GM21619 (cell line): Measurements from ENCODE around the gene ATP5MK.
"Not testable (repeated sequence)": the region's sequence is repeated elsewhere in the genome, so short reads cannot be mapped to it uniquely, and the experiment has no call there.

Source experiments
- ATAC-seq: cut with Tn5 transposase; IDR thresholded peaks from one replicate; pipeline ENCODE4 v1.9.1; 2021; ENCODE audit not compliant: unreplicated experiment

Gene ATP5MK, protein sequence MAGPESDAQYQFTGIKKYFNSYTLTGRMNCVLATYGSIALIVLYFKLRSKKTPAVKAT

DNA sequence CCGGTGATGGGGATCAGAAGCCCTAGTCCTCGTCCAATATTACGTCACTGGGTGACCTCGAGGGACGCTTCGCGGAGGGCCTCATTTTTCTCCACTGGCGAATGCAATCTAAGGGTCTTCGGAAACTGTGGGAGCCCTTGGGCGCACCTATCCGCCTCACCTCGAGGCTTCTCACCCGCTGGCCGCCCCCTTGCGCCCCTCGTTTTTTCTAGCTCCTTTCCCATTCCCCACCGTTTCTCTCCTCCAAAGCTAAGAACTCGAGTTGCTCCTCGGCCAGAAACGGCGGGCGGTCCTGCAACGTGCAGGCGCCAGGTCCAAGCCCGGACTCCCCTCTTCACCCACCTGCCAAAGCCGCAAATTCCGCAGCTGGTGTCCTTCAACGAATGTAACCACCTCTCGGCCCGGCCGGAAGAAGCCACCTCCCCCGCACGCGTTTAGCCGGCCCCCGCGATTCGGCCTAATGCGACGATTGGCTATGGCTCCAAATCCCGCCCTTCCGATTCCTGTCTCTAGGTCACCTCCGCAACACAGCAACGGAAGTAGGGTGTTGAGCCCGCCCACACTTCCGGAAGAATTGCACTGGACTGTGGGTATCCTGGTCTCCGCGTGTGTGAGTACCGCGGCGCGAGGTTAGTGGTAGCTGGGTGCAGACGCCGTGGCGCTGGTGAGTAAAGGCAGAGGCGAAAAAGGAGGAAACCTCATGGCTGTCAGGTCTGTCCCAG, at the start of gene ATP5MK, which contains the start of gene PDCD11:
Gene ATP5MK (minus strand): TSS at position 409 of the 722 bp plus-strand sequence. CDS start 4,018 bp downstream, outside the sequence.
Gene PDCD11 (plus strand): TSS at position 560 of the 722 bp plus-strand sequence. CDS start 1,801 bp downstream, outside the sequence.
- ATAC-seq = peak; percentile 99

DNA sequence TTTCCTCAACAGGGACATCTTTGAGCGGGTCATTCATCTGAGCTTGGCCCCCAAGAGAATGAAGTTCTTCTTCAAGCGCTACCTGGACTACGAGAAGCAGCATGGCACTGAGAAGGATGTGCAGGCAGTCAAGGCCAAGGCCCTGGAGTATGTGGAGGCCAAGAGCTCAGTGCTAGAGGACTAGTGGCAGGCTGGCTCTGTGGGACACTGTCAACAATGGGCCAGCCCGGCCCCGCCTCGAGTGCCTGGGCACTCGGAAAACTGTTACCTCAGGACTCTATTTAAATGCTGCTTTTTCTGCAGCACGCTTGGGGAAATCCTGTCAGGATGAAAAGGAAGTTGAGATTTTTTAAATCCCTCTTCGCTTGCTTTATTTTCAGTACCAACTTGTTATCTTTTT, 49.1 kb upstream of the ATP5MK start:
- ATAC-seq = no peak

DNA sequence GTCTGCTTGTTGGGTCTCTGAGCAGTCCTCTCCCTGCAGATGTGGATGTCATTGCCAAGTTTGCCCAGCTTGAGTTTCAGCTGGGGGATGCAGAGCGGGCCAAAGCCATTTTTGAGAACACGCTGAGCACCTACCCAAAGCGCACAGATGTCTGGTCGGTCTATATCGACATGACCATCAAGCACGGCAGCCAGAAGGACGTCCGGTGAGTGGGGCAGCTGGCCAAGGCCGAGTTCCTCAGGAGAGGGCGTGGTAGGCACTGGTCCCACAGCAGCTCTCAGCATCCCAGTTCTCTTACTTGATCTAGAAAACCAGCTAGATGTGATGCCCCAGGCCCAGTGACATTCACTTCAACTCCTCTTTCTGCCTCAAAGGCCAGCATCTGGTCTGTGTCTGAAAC, 48.2 kb upstream of the ATP5MK start:
- no peak for ATAC-seq

DNA sequence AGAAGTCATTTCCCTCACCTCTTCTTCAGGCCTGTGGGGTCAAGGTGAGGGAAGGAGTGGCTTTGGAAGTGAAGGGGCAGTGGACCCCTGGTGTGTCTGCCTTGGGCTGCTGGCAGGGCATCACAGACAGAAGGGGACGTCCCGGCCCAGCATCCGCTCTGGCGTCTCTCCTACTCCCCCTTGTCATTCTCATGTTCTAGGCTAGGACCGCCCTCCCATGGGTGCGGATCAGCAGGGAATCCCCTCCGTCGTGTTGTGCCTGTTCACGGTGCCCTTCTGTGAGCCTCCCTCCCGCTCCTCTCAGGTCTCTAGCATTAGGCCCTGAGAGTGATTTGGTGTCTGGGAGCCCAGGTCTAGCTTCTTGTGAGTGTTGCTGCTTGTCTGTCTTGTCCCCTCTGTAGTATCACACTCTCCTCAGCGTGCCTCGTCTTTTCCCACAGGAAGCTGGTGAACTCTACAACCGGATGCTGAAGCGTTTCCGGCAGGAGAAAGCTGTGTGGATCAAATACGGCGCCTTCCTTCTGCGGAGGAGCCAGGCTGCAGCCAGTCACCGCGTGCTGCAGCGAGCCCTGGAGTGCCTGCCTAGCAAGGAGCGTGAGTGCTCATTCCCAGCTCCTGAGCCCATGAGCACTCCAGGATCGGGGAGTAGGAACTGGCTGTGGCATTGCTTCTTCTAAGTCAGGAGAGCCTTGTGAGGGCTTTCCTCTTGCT, 47.4 kb upstream of the ATP5MK start:
- no peak for ATAC-seq

DNA sequence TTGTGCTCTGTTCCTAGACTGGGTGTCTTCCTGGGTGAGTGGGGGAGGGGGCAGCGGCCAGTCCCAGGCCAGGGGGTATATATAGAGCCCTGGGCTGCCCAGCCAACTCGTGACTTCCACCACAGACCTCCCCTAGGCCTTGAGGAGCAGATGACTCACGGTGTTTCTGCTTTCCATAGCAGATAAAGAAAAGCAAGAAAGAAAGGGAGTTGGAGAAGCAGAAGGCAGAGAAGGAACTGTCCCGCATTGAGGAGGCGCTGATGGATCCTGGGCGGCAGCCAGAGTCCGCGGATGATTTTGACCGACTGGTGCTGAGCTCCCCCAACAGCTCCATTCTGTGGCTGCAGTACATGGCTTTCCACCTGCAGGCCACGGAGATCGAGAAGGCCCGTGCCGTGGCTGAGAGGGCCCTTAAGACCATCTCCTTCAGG, 45.8 kb upstream of the ATP5MK start:
- no peak for ATAC-seq

DNA sequence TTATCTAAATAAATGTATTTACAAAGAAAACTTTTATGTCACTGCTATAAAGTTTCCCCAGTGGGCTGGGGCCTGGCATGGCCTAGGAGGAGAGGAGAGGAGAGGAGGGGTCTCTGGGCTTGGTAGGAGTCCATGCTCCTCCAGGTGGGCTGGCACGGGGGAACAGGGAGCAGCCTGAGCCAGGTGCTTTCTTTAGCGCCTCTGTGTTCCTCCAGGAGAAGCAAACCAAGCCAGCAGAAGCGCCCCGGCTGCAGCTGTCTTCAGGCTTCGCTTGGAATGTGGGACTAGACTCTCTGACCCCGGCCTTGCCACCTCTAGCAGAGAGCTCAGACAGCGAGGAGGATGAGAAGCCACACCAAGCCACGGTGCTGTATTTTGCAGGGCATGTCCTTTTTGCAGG, 45.3 kb upstream of the ATP5MK start:
- ATAC-seq = no peak

DNA sequence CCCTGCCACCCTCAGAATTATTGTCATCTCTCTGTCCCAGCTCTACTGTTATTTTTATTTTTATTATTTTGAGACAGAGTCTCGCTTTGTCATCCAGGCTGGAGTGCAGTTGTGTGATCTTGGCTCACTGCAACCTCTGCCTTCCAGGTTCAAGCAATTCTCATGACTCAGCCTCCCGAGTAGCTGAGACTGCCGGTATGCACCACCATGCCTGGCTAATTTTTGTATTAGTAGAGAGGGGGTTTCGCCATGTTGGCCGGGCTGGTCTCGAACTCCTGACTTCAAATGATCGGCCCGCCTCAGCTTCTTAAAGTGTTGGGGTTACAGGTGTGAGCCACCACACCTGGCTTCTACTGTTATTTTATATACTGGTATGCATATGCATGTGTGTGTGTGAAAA, 44.9 kb upstream of the ATP5MK start:
- ATAC-seq = no peak

DNA sequence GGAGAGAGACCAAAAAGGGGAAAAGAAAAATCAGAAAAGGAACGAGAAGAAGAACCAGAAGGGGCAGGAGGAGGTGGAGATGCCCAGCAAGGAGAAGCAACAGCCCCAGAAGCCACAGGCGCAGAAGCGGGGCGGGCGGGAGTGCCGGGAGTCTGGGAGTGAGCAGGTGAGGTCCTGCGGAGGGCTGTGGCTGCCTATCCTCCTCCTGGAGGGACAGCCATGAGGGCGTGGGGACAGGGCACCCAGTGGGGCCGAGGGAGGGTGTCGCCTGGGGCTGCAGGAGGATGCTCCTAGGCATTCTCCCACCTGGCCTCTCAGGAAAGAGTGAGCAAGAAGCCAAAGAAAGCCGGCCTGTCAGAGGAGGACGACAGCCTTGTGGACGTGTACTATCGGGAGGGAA, 44.1 kb upstream of the ATP5MK start:
- ATAC-seq = no peak

DNA sequence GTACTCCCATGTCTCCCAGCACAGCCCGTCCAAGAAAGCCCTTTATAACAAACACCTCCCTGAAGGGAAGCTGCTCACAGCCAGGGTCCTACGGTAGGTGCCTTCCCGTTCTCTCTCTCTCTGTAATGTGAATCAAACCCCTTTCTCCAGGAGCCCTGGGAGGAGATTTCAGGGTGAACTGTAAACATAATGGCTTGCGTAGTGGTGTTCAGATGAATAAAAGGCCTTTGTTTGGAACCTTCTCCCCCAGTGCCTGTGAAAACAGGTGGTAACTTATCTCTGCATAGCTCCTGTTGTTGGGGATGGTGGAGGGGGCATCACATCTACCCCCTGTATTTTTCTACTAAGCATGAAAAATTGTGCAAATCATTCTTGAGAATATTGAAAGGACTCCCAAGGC, 43.5 kb upstream of the ATP5MK start:
- ATAC-seq = no peak

DNA sequence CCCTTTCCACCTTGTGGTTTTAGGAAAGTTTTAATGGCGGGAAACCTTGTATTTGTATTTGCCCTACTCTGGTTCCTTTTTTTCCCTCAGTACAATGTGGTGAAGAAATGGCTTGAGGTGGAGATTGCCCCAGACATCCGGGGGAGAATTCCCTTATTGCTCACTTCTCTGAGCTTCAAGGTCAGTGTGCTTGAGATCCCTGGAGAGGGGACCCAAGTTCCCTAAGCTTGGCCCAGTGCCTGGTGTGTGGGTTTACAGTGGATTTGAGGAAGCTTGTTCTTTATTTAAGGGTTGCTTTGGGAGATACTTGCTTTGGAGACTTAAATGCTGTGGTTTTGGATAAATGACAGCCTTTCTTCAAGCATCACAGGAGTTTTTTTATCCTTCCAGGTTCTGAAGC, 37.6 kb upstream of the ATP5MK start:
- no peak for ATAC-seq

DNA sequence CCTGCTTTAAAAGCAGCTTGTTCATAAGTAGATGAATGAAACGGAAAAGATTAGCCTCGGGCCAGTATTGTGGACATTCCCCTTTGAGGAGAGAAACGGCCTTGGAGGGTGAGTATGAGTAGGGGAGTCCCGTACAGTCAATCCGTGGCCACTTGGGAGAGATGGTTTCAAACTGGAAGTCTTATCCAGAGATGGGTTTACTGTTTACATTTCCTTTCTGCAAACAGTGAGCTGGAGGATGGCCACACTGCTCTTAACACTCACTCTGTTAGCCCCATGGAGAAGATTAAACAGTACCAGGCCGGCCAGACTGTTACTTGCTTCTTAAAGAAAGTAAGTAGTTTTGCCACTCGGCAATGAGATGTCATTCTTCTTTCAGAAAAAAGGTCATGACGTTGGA, 35.6 kb upstream of the ATP5MK start:
- no peak for ATAC-seq

DNA sequence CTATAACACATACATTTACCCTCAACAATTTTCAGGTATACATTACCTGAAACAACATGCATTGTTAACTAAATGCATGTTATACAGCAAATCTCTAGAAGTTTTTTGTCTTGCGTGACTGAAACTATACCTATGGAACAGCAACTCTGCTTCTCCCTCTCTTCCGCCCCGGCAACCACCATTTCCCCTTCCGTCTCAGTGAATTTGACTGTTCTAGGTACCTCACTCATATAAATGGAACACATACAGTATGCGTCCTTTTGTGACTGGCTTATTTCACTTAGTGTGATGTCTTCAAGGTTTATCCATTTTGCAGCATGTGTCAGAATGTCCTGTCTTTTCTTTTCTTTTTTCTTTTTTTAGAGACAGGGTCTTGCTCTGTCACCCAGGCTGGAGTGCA, 33.4 kb upstream of the ATP5MK start:
- ATAC-seq = no peak

DNA sequence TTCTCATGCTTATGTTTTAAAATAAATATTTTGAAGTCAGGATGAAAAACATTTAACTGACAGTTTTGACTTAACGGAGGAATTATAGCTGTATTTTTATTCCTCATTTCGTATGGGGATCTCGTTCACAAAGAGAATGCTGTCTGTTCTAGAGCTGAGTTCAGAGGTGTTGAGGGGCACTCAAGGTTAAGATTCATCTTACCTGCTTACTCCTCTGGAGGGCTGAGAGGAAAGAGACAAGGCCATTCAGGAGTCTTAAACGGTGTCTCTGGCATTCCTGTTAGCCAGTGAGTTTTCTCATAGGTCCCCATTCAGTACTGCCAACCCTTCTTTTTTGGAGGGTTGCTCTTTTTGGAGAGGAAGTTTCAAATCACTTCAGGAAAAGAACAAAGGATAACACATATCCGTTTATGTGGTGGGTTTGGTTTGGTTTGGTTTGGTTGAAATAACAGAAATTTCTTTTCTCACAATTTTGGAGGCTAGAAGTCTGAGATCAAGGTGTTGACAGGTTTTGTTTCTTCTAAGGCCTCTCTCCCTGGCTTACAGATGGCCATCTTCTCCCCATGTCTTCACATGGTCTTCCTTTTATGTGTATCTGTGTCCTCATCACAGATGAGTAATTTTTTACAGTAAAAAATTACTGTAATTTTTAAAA, 32.8 kb upstream of the ATP5MK start:
- ATAC-seq = no peak

DNA sequence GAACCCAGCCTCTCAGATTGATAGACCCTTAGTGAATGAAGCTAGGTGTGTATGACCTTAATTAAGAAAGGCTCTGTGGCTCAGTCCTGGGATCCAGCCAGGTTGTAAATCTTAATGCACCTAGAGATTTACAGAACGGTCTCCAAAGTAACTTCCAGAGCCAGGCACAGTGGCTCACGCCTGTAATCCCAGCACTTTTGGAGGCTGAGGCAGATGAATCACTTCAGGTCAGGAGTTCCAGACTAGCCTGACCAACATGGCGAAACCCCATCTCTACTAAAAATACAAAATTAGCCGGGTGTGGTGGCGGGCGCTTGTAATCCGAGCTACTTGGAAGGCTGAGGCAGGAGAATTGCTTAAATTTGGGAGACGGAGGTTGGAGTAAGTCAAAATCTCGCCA, 31.6 kb upstream of the ATP5MK start:
- ATAC-seq = no peak

DNA sequence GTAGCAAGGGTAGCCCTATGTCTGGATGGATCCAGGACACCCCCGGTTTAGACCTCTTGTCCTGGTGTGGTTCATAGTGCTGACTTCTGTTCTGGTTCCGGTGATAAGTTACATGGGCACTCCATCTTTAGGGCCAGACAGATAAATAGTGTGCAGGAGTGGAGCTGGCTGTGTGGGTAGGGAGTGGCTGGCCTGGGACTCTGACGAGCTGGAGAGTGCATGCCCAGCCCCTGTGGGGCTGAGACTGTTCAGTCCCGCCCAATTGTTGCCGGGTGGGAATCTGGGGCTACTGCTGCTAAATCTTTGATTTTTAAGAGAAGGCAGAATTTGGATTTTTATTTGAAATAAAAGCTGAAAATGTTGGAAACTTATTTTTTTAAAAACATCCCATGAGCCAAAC, 27.5 kb upstream of the ATP5MK start:
- no peak for ATAC-seq

DNA sequence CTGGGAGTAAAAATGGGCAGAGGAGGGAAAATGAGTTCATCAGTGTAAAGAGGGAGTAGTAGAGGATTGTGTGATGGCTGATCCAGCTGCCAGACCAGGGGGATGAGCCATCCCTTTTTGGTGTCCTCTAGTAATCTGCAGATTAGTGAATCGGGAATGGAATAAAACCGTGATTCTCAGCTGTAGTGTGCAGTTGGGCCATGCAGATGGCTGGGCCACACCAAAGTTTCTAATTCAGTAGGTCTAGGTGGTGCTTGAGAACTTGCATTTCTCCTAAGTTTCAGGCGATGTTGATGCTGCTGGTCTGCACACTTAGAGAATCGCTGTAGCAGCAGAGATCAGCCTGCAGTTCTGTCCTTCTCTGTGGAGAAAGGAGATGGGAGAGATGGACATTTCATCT, 22.8 kb upstream of the ATP5MK start:
- ATAC-seq = no peak

DNA sequence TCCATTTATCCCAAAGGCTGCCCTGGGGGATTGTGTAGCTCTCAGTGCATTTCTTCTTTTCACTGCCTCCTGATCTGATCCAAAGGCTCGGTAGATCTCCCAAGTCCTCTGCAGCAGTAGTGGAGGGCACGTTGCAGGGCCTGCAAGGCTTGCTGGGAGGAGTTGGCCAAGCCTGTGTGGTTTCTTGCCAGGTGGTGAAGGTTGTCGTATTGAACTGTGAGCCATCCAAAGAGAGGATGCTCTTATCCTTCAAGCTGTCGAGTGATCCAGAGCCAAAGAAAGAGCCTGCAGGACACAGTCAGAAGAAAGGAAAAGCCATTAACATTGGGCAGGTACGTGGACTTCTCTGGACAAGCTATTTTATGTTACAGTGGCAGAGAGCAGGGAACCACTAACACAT, 21.3 kb upstream of the ATP5MK start:
- ATAC-seq = no peak

DNA sequence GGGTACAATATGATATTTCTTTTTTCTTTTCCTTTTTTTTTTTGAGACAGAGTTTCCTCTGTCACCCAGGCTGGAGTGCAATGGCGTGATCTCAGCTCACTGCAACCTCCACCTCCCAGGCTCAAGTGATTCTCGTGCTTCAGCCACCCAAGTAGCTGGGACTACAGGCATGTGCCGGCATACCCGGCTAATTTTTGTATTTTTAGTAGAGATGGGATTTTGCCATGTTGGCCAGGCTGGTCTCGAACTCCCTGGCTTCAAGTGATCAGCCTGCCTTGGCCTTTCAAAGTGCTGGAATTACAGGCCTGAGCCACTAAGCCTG, 20.8 kb upstream of the ATP5MK start:
- ATAC-seq = not testable (repeated sequence)

DNA sequence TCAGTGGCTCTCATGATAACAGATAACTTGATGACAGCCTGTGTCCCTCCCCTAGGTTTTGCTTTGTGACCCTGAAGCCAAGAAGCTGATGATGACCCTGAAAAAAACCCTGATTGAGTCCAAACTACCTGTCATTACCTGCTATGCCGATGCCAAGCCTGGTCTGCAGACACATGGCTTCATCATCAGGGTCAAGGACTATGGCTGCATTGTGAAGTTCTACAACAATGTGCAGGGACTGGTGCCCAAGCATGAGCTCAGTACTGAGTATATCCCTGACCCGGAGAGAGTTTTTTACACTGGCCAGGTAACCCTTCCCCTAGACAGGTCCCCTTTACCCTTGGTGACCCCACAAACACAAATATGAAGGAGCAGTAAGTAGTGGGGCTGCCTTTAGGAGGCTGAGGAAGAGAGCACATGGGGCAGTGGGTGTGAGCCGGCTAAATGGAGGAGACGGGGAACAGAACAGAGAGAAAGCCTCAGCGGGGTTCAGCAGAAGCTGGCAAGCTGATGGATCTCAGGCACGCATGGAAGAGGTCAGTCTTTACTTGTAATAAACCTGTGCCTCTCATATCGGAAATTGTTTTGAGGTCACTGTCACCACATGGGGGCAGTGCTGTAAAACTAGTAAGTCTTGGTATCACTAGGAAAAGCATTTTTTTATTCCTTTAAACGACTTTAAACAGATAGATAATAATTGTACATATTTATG, 20.3 kb upstream of the ATP5MK start:
- no peak for ATAC-seq

DNA sequence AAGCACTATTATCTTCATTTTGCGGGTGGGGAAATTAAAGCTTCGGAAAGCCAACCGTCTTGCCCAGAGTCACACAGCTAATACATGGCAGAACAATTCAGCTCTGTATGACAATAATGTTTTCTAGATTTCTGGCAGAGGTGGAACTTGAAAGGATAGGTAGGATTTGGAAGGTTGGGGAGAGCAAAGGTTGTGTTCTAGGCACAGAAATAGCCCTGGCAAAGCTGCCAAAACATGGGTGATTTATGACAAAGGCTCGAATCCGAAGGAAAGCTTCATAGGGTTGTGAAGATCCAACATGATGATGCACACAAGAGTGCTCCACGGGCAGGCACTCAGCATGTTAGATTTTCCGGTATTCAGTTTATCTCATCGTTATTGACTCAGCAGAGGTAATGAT, 19.3 kb upstream of the ATP5MK start:
- ATAC-seq = no peak

DNA sequence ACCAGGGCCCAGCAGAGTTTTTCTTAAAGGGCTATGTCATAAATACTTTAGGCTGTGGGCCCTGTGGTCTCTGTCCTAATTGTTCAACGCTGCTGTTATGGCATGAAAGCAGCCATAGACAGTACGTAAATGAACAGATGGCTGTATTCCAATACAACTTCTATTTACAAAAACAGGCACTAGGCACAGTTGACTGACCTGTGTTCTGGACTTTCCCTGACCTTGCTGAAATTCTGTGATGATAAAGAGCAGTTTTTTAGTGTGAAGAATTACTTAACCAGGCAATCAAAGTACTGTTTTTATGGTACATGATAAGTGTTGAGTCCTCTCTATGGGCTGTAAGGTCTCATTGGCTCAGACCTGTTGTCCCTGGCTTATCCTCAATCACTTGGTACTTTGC, 17.3 kb upstream of the ATP5MK start:
- ATAC-seq = no peak
